Stimulated activated CD8-positive, alpha-beta memory T cell treated with anti-CD3 and anti-CD28 coated beads, Interleukin-4, amount 100 ng/mL, for 1 hour (primary cell): ENCODE measurements around the gene CNOT3.
"Not testable (repeated sequence)": the region's sequence is repeated elsewhere in the genome, so short reads cannot be mapped to it uniquely, and the experiment has no call there.

ENCODE experiments used
- DNase-seq, 2 donors: peaks; one replicate each; pipeline ENCODE4 v3.0.0-alpha.2; 2020; ENCODE audit warnings: low read depth in 2 of 2, low spot score in 1 of 2

CNOT3 gene

GRCh38 chr19:54168174-54168917 is 30.8 kb downstream of the CNOT3 start:
- DNase-seq = peak; percentile 84 to 90

GRCh38 chr19:54169149-54169740 is 31.7 kb downstream of the CNOT3 start:
- DNase-seq = no peak

- DNase-seq = not testable (repeated sequence)
Observed at GRCh38 chr19:54171736-54172431, 34.3 kb downstream of the CNOT3 start.

GRCh38 chr19:54172471-54173358 is 35.2 kb downstream of the CNOT3 start, which contains the start of gene TMC4:
TSS of gene TMC4 (minus strand) at chr19:54173160. CDS start at chr19:54173117, 43 bp downstream.
- DNase-seq = no peak

- DNase-seq = no peak
Observed at GRCh38 chr19:54173359-54173699, 35.8 kb downstream of the CNOT3 start.

GRCh38 chr19:54173951-54174834 is 36.6 kb downstream of the CNOT3 start:
- DNase-seq = no peak

- DNase-seq = no peak
Observed at GRCh38 chr19:54178581-54179261, 41.2 kb downstream of the CNOT3 start.

- DNase-seq = no peak
Observed at GRCh38 chr19:54179262-54179852, 41.8 kb downstream of the CNOT3 start.

- no peak for DNase-seq
Observed at GRCh38 chr19:54179921-54180461, 42.4 kb downstream of the CNOT3 start.

GRCh38 chr19:54180691-54181091 is 43.1 kb downstream of the CNOT3 start:
- DNase-seq = no peak

GRCh38 chr19:54181894-54182293 is 44.3 kb downstream of the CNOT3 start:
- not testable (repeated sequence) for DNase-seq

- DNase-seq = no peak
Observed at GRCh38 chr19:54183431-54183830, 45.9 kb downstream of the CNOT3 start.

GRCh38 chr19:54186351-54186750 is 48.8 kb downstream of the CNOT3 start:
- DNase-seq = no peak

- DNase-seq = no peak
Observed at GRCh38 chr19:54186934-54187381, 49.4 kb downstream of the CNOT3 start.

- DNase-seq = peak in 1 of 2 donors; percentile 54
Observed at GRCh38 chr19:54188215-54188871, 50.8 kb downstream of the CNOT3 start.

- peak in 1 of 2 donors; percentile 30 for DNase-seq
Observed at GRCh38 chr19:54189145-54189734, 51.7 kb downstream of the CNOT3 start, which contains the start of gene MBOAT7. TSS of gene MBOAT7 (minus strand) at chr19:54189580. CDS start at chr19:54188508, 1,072 bp downstream.

- DNase-seq = peak; percentile 99 to 100
Observed at GRCh38 chr19:54189735-54190502, 52.4 kb downstream of the CNOT3 start.
